KOPT-K1 (cell line): Measurements from ENCODE around the gene ZSCAN5B.
"Not testable (repeated sequence)": the region's sequence is repeated elsewhere in the genome, so short reads cannot be mapped to it uniquely, and the experiment has no call there.

Experiments used
- H3K27ac ChIP-seq: fragments of 200-600 bp; sonication (generic); 2 replicates; pipeline ENCODE4 v1.5.1; 2016; ENCODE audit warnings: antibody characterized with exemption, mild to moderate bottlenecking, low read depth, low read length; ENCODE audit not compliant: poor library complexity, severe bottlenecking
- H3K36me3 ChIP-seq: fragments of 200-600 bp; sonication (generic); 2 replicates; pipeline ENCODE4 v1.5.1; 2017; ENCODE audit warnings: antibody characterized with exemption, mild to moderate bottlenecking, low read length, moderate library complexity; ENCODE audit not compliant: insufficient read depth
- H3K9me3 ChIP-seq: fragments of 200-600 bp; sonication (generic); 2 replicates; pipeline ENCODE4 v1.5.1; 2017; ENCODE audit warnings: antibody characterized with exemption, low read length, mild to moderate bottlenecking; ENCODE audit not compliant: insufficient read depth, poor library complexity, severe bottlenecking

Gene ZSCAN5B

GRCh38 chr19:56159622-56160271 is 37.8 kb downstream of the ZSCAN5B start:
- peaks cover 67% of the 10 kb centered on the region for H3K36me3 ChIP-seq
- H3K9me3 ChIP-seq: no peaks in the 10 kb centered on the region
- no peak overlapping the region for H3K27ac ChIP-seq

GRCh38 chr19:56159009-56159559 is 38.5 kb downstream of the ZSCAN5B start:
- Histone ChIP-seq H3K9me3 (no peaks in the 10 kb centered on the region), H3K36me3 (peaks cover 74% of the 10 kb centered on the region), H3K27ac (no peak overlapping the region)

GRCh38 chr19:56158170-56158757 is 39.3 kb downstream of the ZSCAN5B start:
- H3K36me3 ChIP-seq: peaks cover 81% of the 10 kb centered on the region
- H3K9me3 ChIP-seq: no peaks in the 10 kb centered on the region
- H3K27ac ChIP-seq: no peak overlapping the region

GRCh38 chr19:56156768-56157167 is 40.8 kb downstream of the ZSCAN5B start:
- H3K36me3 ChIP-seq: peaks cover 83% of the 10 kb centered on the region
- H3K27ac ChIP-seq: no peak overlapping the region
- no peaks in the 10 kb centered on the region for H3K9me3 ChIP-seq

- H3K9me3 ChIP-seq: no peaks in the 10 kb centered on the region
- H3K27ac ChIP-seq: no peak overlapping the region
- peaks cover 71% of the 10 kb centered on the region for H3K36me3 ChIP-seq
Measured at GRCh38 chr19:56155124-56155687, 42.4 kb downstream of the ZSCAN5B start.

- Histone ChIP-seq H3K27ac (no peak overlapping the region), H3K9me3 (no peaks in the 10 kb centered on the region), H3K36me3 (peaks cover 73% of the 10 kb centered on the region)
Measured at GRCh38 chr19:56153507-56153906, 44.1 kb downstream of the ZSCAN5B start.

- Histone ChIP-seq H3K9me3 (no peaks in the 10 kb centered on the region), H3K36me3 (peaks cover 73% of the 10 kb centered on the region), H3K27ac (no peak overlapping the region)
Measured at GRCh38 chr19:56152644-56153043, 44.9 kb downstream of the ZSCAN5B start.

- Histone ChIP-seq H3K9me3 (no peaks in the 10 kb centered on the region), H3K36me3 (peaks cover 66% of the 10 kb centered on the region), H3K27ac (no peak overlapping the region)
Measured at GRCh38 chr19:56150358-56150757, 47.2 kb downstream of the ZSCAN5B start.

GRCh38 chr19:56149656-56150038 is 47.9 kb downstream of the ZSCAN5B start:
- no peaks in the 10 kb centered on the region for H3K9me3 ChIP-seq

GRCh38 chr19:56148955-56149655 is 48.5 kb downstream of the ZSCAN5B start:
- not testable (repeated sequence) for H3K9me3 ChIP-seq, H3K27ac ChIP-seq
- peaks cover 53% of the 10 kb centered on the region for H3K36me3 ChIP-seq

More at GRCh38 chr19:56149656-56150038, 47.9 kb downstream of the ZSCAN5B start:
- no peak overlapping the region for H3K27ac ChIP-seq
- H3K36me3 ChIP-seq: peaks cover 59% of the 10 kb centered on the region

- Histone ChIP-seq H3K36me3 (peaks cover 44% of the 10 kb centered on the region), H3K9me3 (no peaks in the 10 kb centered on the region), H3K27ac (no peak overlapping the region)
Measured at GRCh38 chr19:56148096-56148495, 49.5 kb downstream of the ZSCAN5B start.

- Histone ChIP-seq H3K36me3 (peaks cover 43% of the 10 kb centered on the region), H3K9me3 (no peaks in the 10 kb centered on the region)
Measured at GRCh38 chr19:56147307-56147706, 50.3 kb downstream of the ZSCAN5B start.

GRCh38 chr19:56146904-56147303 is 50.7 kb downstream of the ZSCAN5B start:
- H3K36me3 ChIP-seq: peaks cover 43% of the 10 kb centered on the region

More at GRCh38 chr19:56147307-56147706, 50.3 kb downstream of the ZSCAN5B start:
- no peak overlapping the region for H3K27ac ChIP-seq

GRCh38 chr19:56145698-56146097 is 51.9 kb downstream of the ZSCAN5B start:
- Histone ChIP-seq H3K36me3 (peaks cover 43% of the 10 kb centered on the region), H3K9me3 (no peaks in the 10 kb centered on the region), H3K27ac (no peak overlapping the region)

More at GRCh38 chr19:56146904-56147303, 50.7 kb downstream of the ZSCAN5B start:
- H3K9me3 ChIP-seq: no peaks in the 10 kb centered on the region
- H3K27ac ChIP-seq: no peak overlapping the region

- Histone ChIP-seq H3K9me3 (no peaks in the 10 kb centered on the region), H3K27ac (peak overlapping the region; percentile 84)
Measured at GRCh38 chr19:56144831-56145230, 52.8 kb downstream of the ZSCAN5B start.

More at GRCh38 chr19:56144831-56145230, 52.8 kb downstream of the ZSCAN5B start:
- peaks cover 36% of the 10 kb centered on the region for H3K36me3 ChIP-seq
